COLO829 (cell line): ENCODE data around the gene PTCD3.

Experiments
- DNase-seq: peaks from one replicate; pipeline ENCODE4 v3.0.0; 2012; ENCODE audit warnings: low spot score

PTCD3 gene

GRCh38 chr2:86105969-86106945 lies at the start of gene PTCD3:
PTCD3 (plus strand) TSS chr2:86106235; CDS start chr2:86106248, 13 bp downstream.
- DNase-seq: peak; percentile 93

GRCh38 chr2:86056590-86057331 lies 49.3 kb upstream of the PTCD3 start:
- DNase-seq: no peak

GRCh38 chr2:86062043-86062442 lies 44.0 kb upstream of the PTCD3 start:
- DNase-seq: no peak

- DNase-seq: no peak
Observed at GRCh38 chr2:86064006-86064405, 42.0 kb upstream of the PTCD3 start.

GRCh38 chr2:86065512-86065911 lies 40.5 kb upstream of the PTCD3 start:
- no peak for DNase-seq

GRCh38 chr2:86066007-86066578 lies 39.9 kb upstream of the PTCD3 start:
- no peak for DNase-seq

- DNase-seq: no peak
Observed at GRCh38 chr2:86066915-86067314, 39.1 kb upstream of the PTCD3 start.

- DNase-seq: no peak
Observed at GRCh38 chr2:86068136-86068588, 37.9 kb upstream of the PTCD3 start.

- no peak for DNase-seq
Observed at GRCh38 chr2:86068648-86069047, 37.4 kb upstream of the PTCD3 start.

GRCh38 chr2:86069091-86069685 lies 36.8 kb upstream of the PTCD3 start:
- DNase-seq: no peak

- no peak for DNase-seq
Observed at GRCh38 chr2:86069783-86070339, 36.2 kb upstream of the PTCD3 start.

- no peak for DNase-seq
Observed at GRCh38 chr2:86070868-86071267, 35.2 kb upstream of the PTCD3 start.

GRCh38 chr2:86072271-86072858 lies 33.7 kb upstream of the PTCD3 start:
- DNase-seq: peak; percentile 26

- no peak for DNase-seq
Observed at GRCh38 chr2:86073225-86073624, 32.8 kb upstream of the PTCD3 start.

- DNase-seq: no peak
Observed at GRCh38 chr2:86074256-86074655, 31.8 kb upstream of the PTCD3 start.

GRCh38 chr2:86074811-86075210 lies 31.2 kb upstream of the PTCD3 start:
- no peak for DNase-seq

GRCh38 chr2:86075886-86076285 lies 30.1 kb upstream of the PTCD3 start:
- no peak for DNase-seq

- DNase-seq: no peak
Observed at GRCh38 chr2:86078774-86079545, 27.1 kb upstream of the PTCD3 start.

GRCh38 chr2:86079981-86080911 lies 25.8 kb upstream of the PTCD3 start:
- DNase-seq: peak; percentile 34

GRCh38 chr2:86081724-86082123 lies 24.3 kb upstream of the PTCD3 start:
- no peak for DNase-seq
